Psoas muscle (tissue), 8 donors: Measurements from ENCODE around the gene LMCD1. TPM values are rescaled to one million over a fixed set of nuclear protein-coding genes. Genes with fewer than 3 reads are reported as not detected.
A peak's percentile ranks its signal among the peaks of the same experiment; 100 is the strongest.

ENCODE experiments used
- ATAC-seq, 4 donors: fragments of 200-7000 bp; cut with Tn5 transposase; one replicate each; pipeline ENCODE4 v1.9.1; 2020; ENCODE audit warnings: moderate library complexity in 3 of 4, mild to moderate bottlenecking in 2 of 4
- DNase-seq, 2 donors: peaks; one replicate each; pipeline ENCODE4 v3.0.0-alpha.2; 2020
- H3K27ac ChIP-seq: fragments of 200-600 bp; one replicate; pipeline ENCODE4 v1.8.0; 2022
- H3K27me3 ChIP-seq, 3 donors: fragments of 200-600 bp in 1 of 3; one replicate each; pipeline versions ENCODE4 v1.6.1 to v1.8.0; 2013 to 2022; ENCODE audit warnings: low read length in 2 of 3, mild to moderate bottlenecking in 2 of 3, moderate library complexity in 1 of 3; ENCODE audit not compliant: insufficient read depth in 3 of 3
- H3K36me3 ChIP-seq, 2 donors: fragments of 200-600 bp in 1 of 2; one replicate each; pipeline versions ENCODE4 v1.6.1 to v1.8.0; 2013 to 2022; ENCODE audit warnings: low read depth in 1 of 2, mild to moderate bottlenecking in 1 of 2, moderate library complexity in 1 of 2; ENCODE audit not compliant: insufficient read depth in 1 of 2
- H3K4me1 ChIP-seq: fragments of 200-600 bp; one replicate; pipeline ENCODE4 v1.8.0; 2022
- H3K4me3 ChIP-seq: fragments of 200-600 bp; one replicate; pipeline ENCODE4 v1.8.0; 2022; ENCODE audit warnings: mild to moderate bottlenecking
- H3K9me3 ChIP-seq: fragments of 200-600 bp; one replicate; pipeline ENCODE4 v1.8.0; 2022
- WGBS, 3 donors: extraction: QIAGEN DNeasy Blood & Tissue Kit; methylation state at CpG; one replicate each; pipeline versions ENCODE4 v1.1.6 to v1.1.7; 2013; 5-methylcytosine and 5-hydroxymethylcytosine counted together
- intact Hi-C, 2 donors: fragments of 100-400 bp; cut with DNase I; formaldehyde crosslinking; loops; one replicate each; pipeline versions ENCODE4 v1.11.0 to v1.14.2; 2022
- polyA plus RNA-seq, 3 donors: library from polyadenylated mRNA; stranded (reverse); fragments of 200-250 nt; gene quantifications; one replicate each; pipeline ENCODE4 v1.2.3, GENCODE V29; 2013
- total RNA-seq, 4 donors: library from RNA; stranded (reverse); fragmentation: NEBNext Ultra II Directional in 2 of 4; extraction: Animal tissue kit (Norgen Biotek cat#: 25700) in 2 of 4; gene quantifications; one replicate each; pipeline versions ENCODE4 v1.2.1 to v1.2.4, GENCODE V29; 2021 to 2023
- TF ChIP-seq, protein P1 (sequence below): fragments of 200-600 bp; IDR thresholded peaks from one replicate; pipeline ENCODE4 v1.8.0; 2022; ENCODE audit warnings: antibody characterized with exemption
- donor health status: healthy with polysubstance abuse.
- donor health status: DM: no; HTN: no; CAD: no; lungs with moderate emphysema.
- donor health status: Bipolar disorder and iron deficiency.
- donor health status: healthy.
- donor health status: DM: yes; HTN: yes; CAD: no.
- donor health status: DM: no; HTN: no; CAD: no.
- donor health status: DM: no; HTN: no; CAD: no.
- donor health status: DM: yes; HTN: yes; CAD: no.

The LMCD1 gene
- total and polyA plus RNA-seq, 7 donors: 83.0 to 1,120 (median 411) TPM

DNA sequence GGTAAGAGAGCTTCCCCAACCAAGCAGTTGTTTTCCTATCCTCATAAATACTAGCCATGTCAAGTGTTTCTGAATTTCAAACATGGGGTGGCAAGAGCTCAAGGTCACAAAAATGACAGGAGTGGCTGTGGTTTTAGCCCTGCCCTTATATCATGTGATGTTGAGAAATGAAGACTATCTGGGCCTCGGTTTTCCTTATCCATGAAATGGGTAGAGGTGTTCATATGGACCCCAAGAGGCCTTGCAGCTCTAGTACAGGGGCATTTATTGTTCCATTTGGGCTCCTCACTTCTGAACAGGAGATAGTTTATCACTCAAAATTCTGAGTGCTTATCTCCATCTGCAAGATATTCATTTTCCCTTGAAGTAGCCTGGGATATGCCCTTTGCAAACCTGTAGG lies 35.8 kb downstream of the LMCD1 start:
- 90 to 100% (median 96%) methylated on average over 1 of the region's 1 CpG for WGBS, 3 donors
- H3K27ac ChIP-seq: no peak overlapping the region
- ATAC-seq: no peak
- H3K4me1 ChIP-seq: peaks cover 39% of the 10 kb centered on the region
- no peak overlapping the region for H3K4me3 ChIP-seq
- intact Hi-C loops: no loop called here
- TF ChIP-seq, protein P1, sequence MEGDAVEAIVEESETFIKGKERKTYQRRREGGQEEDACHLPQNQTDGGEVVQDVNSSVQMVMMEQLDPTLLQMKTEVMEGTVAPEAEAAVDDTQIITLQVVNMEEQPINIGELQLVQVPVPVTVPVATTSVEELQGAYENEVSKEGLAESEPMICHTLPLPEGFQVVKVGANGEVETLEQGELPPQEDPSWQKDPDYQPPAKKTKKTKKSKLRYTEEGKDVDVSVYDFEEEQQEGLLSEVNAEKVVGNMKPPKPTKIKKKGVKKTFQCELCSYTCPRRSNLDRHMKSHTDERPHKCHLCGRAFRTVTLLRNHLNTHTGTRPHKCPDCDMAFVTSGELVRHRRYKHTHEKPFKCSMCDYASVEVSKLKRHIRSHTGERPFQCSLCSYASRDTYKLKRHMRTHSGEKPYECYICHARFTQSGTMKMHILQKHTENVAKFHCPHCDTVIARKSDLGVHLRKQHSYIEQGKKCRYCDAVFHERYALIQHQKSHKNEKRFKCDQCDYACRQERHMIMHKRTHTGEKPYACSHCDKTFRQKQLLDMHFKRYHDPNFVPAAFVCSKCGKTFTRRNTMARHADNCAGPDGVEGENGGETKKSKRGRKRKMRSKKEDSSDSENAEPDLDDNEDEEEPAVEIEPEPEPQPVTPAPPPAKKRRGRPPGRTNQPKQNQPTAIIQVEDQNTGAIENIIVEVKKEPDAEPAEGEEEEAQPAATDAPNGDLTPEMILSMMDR: no peak
- H3K36me3 ChIP-seq: peaks cover 18 to 92% of the 10 kb centered on the region in 2 donors
- no peaks in the 10 kb centered on the region for H3K9me3 ChIP-seq
- H3K27me3 ChIP-seq: no peaks in the 10 kb centered on the region
- no peak for DNase-seq

DNA sequence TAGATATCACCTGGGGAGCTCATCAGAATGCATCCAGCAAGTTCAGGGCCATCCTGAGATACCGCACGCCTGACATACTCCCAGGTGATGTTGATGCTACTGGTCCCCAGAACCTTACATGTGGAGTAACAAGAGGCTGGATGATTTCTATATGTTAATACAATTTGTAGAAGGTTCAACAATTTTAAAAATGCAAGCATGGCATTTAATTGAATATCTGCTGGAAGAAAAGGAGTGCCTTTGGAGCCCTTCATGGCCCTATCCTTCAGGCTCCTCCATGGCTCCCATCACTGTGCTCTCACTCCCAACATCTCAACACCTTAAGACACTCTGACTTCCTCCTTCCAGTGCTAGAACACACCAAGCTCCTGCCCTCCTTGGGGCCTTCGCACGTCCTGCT lies 36.6 kb downstream of the LMCD1 start:
- Histone ChIP-seq H3K9me3 (no peaks in the 10 kb centered on the region), H3K4me3 (no peak overlapping the region), H3K27ac (peak overlapping the region; percentile 12), H3K27me3 (no peaks in the 10 kb centered on the region), H3K36me3 (peaks cover 18 to 91% of the 10 kb centered on the region in 2 donors), H3K4me1 (peaks cover 40% of the 10 kb centered on the region)
- TF ChIP-seq, protein P1: no peak
- 95 to 97% (median 96%) methylated on average over 4 of the region's 4 CpGs for WGBS, 3 donors
- ATAC-seq: no peak
- intact Hi-C loops: no loop called here
- DNase-seq: no peak

DNA sequence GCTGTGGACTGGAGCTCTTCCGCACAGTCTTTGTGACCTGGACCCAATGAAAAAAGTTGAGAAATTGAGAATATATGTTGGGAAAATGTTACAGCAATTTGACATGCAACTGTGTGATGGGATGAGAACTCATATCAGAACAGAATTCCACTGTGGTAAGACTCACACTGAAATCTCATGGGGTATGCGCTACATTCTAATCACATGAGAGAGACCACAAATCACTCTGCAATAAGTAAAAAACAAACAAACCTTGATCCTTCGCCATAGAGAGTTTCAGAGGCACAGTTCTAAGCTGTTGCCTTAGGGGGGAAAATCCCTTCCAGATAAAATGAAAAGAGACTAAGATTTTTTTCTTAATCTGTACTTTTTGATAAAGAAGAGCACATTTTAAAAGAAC lies 37.3 kb downstream of the LMCD1 start:
- Histone ChIP-seq H3K36me3 (peaks cover 18 to 90% of the 10 kb centered on the region in 2 donors), H3K27me3 (no peaks in the 10 kb centered on the region), H3K4me3 (no peak overlapping the region), H3K4me1 (peaks cover 37% of the 10 kb centered on the region), H3K9me3 (no peaks in the 10 kb centered on the region), H3K27ac (peak overlapping the region; percentile 39)
- TF ChIP-seq, protein P1: no peak
- DNase-seq (no peak), ATAC-seq (no peak)
- WGBS, 3 donors: 95 to 98% (median 95%) methylated on average over 3 of the region's 3 CpGs
- intact Hi-C loops: no loop called here

DNA sequence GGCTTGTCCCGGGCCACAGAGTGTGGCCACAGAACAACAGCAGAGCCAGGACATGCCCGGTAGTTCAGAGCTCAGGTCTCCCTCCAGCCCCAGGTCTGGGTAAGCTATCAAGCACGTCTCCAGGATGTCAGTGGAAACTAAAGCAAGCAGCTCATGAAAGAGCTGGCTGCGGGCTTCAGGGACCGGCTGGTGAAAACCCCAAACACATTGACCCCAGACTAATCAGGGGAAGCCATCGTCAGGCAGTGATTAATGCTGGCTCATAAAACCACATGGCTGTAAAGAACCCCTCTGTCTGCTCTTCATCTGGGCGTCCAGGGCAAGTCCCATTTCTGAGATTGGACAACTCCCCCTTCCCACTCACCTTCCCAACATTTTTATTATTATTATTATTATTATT lies 37.8 kb downstream of the LMCD1 start:
- peaks cover 34% of the 10 kb centered on the region for H3K4me1 ChIP-seq
- no peaks in the 10 kb centered on the region for H3K9me3 ChIP-seq
- DNase-seq (no peak), ATAC-seq (no peak)
- 51 to 56% (median 53%) methylated on average over 7 of the region's 7 CpGs for WGBS, 3 donors
- intact Hi-C loops: no loop called here
- peaks cover 22 to 90% of the 10 kb centered on the region in 2 donors for H3K36me3 ChIP-seq
- H3K4me3 ChIP-seq: no peak overlapping the region
- peak overlapping the region; percentile 39 for H3K27ac ChIP-seq
- no peaks in the 10 kb centered on the region for H3K27me3 ChIP-seq
- TF ChIP-seq, protein P1: no peak

DNA sequence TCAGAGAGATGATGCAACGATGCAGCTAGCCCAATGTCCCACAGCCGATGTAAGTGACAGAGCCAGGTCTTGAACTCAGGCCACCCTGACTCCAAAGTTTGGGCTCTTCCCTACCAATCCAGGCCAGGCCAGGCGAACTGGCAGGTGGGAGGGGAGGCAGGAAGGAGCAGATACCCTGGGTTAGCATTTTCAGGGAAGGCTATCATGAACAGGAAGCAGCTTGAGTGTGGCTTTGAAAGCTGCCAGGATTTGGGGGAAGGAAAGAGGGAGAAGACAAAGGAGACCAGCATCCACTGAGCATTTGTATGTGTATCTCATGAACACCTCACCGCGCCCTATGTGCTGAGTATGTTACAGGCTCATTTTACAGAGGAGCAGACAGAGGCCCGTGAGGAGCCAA lies 38.8 kb downstream of the LMCD1 start:
- TF ChIP-seq, protein P1: no peak
- intact Hi-C loops: no loop called here
- Histone ChIP-seq H3K4me3 (no peak overlapping the region), H3K36me3 (peaks cover 20 to 93% of the 10 kb centered on the region in 2 donors), H3K4me1 (peaks cover 26% of the 10 kb centered on the region), H3K27me3 (no peaks in the 10 kb centered on the region), H3K9me3 (no peaks in the 10 kb centered on the region), H3K27ac (peak overlapping the region; percentile 68)
- peak in 1 of 4 donors; percentile 10 for ATAC-seq
- 57 to 70% (median 60%) methylated on average over 6 of the region's 6 CpGs for WGBS, 3 donors
- DNase-seq: no peak
